Measurements from ENCODE around the gene NHSL2.

GRCh38 chrX:71999535-71999934, 88.9 kb downstream of the NHSL2 start:
- TF ChIP-seq ZNF274 (IDR thresholded peaks at IDR 0.05; ENCODE audit: low read depth, low read length) (no peak), YY1 (IDR thresholded peaks at IDR 0.05; ENCODE audit: insufficient read depth, insufficient read length) (no peak)

All from NT2/D1 (cell line).